Panc1 (cell line): ENCODE data around the gene NEURL2.

Source experiments
- TF ChIP-seq, protein P1 (sequence below): fragments of 450-650 bp; IDR thresholded peaks from 2 replicates; pipeline ENCODE4 v1.5.1; 2017; ENCODE audit warnings: mild to moderate bottlenecking
- TF ChIP-seq, protein P2 (sequence below), 2 experiments: IDR thresholded peaks; 2 replicates each; pipeline ENCODE4 v1.6.1; 2011 to 2012; ENCODE audit warnings: low read depth in 2 of 2, control low read depth in 1 of 2, low read length in 1 of 2, mild to moderate bottlenecking in 1 of 2, moderate library complexity in 1 of 2; ENCODE audit not compliant: insufficient read depth in 1 of 2

DNA sequence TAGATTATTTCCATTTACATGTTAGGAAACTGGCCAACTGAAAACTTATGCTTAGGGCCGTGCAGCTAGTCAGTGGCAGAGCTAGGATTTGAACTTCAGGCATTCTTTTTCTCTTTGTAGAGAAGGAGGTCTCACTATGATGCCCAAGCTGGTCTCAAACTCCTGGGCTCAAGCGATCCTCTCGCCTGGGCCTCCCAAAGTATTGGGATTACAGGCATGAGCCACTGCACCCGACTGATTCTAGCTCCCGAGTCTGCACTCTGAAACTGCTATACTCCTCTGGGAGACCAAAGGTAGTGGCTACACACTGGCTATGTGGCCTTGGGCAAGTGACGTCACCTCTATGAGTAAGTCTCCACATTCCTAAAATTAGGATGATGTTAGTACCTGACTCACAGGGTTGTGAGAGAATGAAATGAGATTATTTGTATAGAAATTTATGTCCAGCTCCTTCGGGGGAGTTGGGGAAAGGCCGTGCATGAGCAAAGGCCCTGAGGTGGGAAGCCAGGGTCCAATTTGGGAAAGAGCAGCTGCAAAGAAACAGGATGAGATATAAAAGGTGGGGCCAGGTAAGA is 14.6 kb upstream of the NEURL2 start:
- TF ChIP-seq, protein P1, sequence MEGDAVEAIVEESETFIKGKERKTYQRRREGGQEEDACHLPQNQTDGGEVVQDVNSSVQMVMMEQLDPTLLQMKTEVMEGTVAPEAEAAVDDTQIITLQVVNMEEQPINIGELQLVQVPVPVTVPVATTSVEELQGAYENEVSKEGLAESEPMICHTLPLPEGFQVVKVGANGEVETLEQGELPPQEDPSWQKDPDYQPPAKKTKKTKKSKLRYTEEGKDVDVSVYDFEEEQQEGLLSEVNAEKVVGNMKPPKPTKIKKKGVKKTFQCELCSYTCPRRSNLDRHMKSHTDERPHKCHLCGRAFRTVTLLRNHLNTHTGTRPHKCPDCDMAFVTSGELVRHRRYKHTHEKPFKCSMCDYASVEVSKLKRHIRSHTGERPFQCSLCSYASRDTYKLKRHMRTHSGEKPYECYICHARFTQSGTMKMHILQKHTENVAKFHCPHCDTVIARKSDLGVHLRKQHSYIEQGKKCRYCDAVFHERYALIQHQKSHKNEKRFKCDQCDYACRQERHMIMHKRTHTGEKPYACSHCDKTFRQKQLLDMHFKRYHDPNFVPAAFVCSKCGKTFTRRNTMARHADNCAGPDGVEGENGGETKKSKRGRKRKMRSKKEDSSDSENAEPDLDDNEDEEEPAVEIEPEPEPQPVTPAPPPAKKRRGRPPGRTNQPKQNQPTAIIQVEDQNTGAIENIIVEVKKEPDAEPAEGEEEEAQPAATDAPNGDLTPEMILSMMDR = no peak
- TF ChIP-seq, protein P2, sequence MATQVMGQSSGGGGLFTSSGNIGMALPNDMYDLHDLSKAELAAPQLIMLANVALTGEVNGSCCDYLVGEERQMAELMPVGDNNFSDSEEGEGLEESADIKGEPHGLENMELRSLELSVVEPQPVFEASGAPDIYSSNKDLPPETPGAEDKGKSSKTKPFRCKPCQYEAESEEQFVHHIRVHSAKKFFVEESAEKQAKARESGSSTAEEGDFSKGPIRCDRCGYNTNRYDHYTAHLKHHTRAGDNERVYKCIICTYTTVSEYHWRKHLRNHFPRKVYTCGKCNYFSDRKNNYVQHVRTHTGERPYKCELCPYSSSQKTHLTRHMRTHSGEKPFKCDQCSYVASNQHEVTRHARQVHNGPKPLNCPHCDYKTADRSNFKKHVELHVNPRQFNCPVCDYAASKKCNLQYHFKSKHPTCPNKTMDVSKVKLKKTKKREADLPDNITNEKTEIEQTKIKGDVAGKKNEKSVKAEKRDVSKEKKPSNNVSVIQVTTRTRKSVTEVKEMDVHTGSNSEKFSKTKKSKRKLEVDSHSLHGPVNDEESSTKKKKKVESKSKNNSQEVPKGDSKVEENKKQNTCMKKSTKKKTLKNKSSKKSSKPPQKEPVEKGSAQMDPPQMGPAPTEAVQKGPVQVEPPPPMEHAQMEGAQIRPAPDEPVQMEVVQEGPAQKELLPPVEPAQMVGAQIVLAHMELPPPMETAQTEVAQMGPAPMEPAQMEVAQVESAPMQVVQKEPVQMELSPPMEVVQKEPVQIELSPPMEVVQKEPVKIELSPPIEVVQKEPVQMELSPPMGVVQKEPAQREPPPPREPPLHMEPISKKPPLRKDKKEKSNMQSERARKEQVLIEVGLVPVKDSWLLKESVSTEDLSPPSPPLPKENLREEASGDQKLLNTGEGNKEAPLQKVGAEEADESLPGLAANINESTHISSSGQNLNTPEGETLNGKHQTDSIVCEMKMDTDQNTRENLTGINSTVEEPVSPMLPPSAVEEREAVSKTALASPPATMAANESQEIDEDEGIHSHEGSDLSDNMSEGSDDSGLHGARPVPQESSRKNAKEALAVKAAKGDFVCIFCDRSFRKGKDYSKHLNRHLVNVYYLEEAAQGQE (IDR thresholded peaks at IDR 0.05; ENCODE audit: insufficient read depth in 1 of 2, low read depth in 2 of 2, low read length in 1 of 2) = no peak
